HCT116 (cell line): ENCODE results near the gene LRATD1.

Source experiments
- CTCF ChIP-seq, 3 experiments: fragments of 200-600 bp in 1 of 3; sonication (generic) in 1 of 3; IDR thresholded peaks in 2 of 3; conservative IDR thresholded peaks in 1 of 3; 2 replicates each; pipeline ENCODE4 v1.5.1; 2012 to 2017; ENCODE audit warnings: low read depth in 2 of 3, low read length in 2 of 3, antibody characterized with exemption in 1 of 3, borderline replicate concordance in 1 of 3, control low read depth in 1 of 3, mild to moderate bottlenecking in 1 of 3, mixed read lengths in 1 of 3, mixed run types in 1 of 3, moderate library complexity in 1 of 3; ENCODE audit not compliant: insufficient read depth in 1 of 3
- EZH2 ChIP-seq: fragments of 200-600 bp; sonication (generic); IDR thresholded peaks from 2 replicates; pipeline ENCODE4 v1.6.1; 2017; ENCODE audit warnings: antibody characterized with exemption, mixed run types
- EZH2phosphoT487 ChIP-seq: fragments of 200-600 bp; IDR thresholded peaks from 2 replicates; pipeline ENCODE4 v1.6.1; 2018; ENCODE audit warnings: antibody characterized with exemption, borderline replicate concordance
- FOSL1 ChIP-seq: IDR thresholded peaks from 2 replicates; pipeline ENCODE4 v1.6.1; 2012; ENCODE audit warnings: low read depth
- POLR2A ChIP-seq: IDR thresholded peaks from 2 replicates; pipeline ENCODE4 v1.7.0; 2011; ENCODE audit warnings: borderline replicate concordance; ENCODE audit not compliant: insufficient read depth, insufficient read length; ENCODE audit errors: extremely low read depth
- POLR2AphosphoS5 ChIP-seq: IDR thresholded peaks from 2 replicates; pipeline ENCODE4 v1.6.1; 2011; ENCODE audit warnings: mild to moderate bottlenecking, low read depth, low read length, moderate library complexity
- RAD21 ChIP-seq: IDR thresholded peaks from 2 replicates; pipeline ENCODE4 v1.6.1; 2012; ENCODE audit warnings: low read depth, mild to moderate bottlenecking
- REST ChIP-seq: IDR thresholded peaks from 2 replicates; pipeline ENCODE4 v1.6.1; 2012; ENCODE audit warnings: low read depth
- SIN3A ChIP-seq: IDR thresholded peaks from 2 replicates; pipeline ENCODE4 v1.6.1; 2012; ENCODE audit warnings: low read depth
- SRF ChIP-seq: IDR thresholded peaks from 2 replicates; pipeline ENCODE4 v1.6.1; 2012; ENCODE audit warnings: low read depth
- ZFX ChIP-seq: fragments of 450-650 bp; IDR thresholded peaks from 2 replicates; pipeline ENCODE4 v1.6.1; 2017
- ZNF274 ChIP-seq: fragments of 200-500 bp; sonication (Bioruptor generic); IDR thresholded peaks from 2 replicates; pipeline ENCODE4 v1.6.1; 2014; ENCODE audit warnings: mild to moderate bottlenecking, low read depth, low read length, inconsistent platforms

- TF ChIP-seq SRF (no peak), CTCF (IDR thresholded peaks at IDR 0.05 in 2 of 3, conservative IDR thresholded peaks at IDR 0.05 in 1 of 3; ENCODE audit: borderline replicate concordance in 1 of 3, insufficient read depth in 1 of 3, low read depth in 2 of 3, low read length in 2 of 3) (no peak), RAD21 (no peak), ZFX (no peak), EZH2phosphoT487 (no peak), FOSL1 (no peak), EZH2 (no peak), REST (no peak), POLR2AphosphoS5 (no peak), SIN3A (no peak), POLR2A (no peak), ZNF274 (no peak)
Measured at GRCh38 chr2:14633461-14634181, 1.1 kb downstream of the LRATD1 start.
